C1 segment of cervical spinal cord (tissue), 14 donors: ENCODE data around the gene PCDHA10.
A peak's percentile ranks its signal among the peaks of the same experiment; 100 is the strongest.
"Not testable (repeated sequence)": the region's sequence is repeated elsewhere in the genome, so short reads cannot be mapped to it uniquely, and the experiment has no call there.

ENCODE experiments used
- DNase-seq, 14 donors: peaks; one replicate each; lab custom pipeline; 2025; lab: John Stamatoyannopoulos, UW

The PCDHA10 gene

DNA sequence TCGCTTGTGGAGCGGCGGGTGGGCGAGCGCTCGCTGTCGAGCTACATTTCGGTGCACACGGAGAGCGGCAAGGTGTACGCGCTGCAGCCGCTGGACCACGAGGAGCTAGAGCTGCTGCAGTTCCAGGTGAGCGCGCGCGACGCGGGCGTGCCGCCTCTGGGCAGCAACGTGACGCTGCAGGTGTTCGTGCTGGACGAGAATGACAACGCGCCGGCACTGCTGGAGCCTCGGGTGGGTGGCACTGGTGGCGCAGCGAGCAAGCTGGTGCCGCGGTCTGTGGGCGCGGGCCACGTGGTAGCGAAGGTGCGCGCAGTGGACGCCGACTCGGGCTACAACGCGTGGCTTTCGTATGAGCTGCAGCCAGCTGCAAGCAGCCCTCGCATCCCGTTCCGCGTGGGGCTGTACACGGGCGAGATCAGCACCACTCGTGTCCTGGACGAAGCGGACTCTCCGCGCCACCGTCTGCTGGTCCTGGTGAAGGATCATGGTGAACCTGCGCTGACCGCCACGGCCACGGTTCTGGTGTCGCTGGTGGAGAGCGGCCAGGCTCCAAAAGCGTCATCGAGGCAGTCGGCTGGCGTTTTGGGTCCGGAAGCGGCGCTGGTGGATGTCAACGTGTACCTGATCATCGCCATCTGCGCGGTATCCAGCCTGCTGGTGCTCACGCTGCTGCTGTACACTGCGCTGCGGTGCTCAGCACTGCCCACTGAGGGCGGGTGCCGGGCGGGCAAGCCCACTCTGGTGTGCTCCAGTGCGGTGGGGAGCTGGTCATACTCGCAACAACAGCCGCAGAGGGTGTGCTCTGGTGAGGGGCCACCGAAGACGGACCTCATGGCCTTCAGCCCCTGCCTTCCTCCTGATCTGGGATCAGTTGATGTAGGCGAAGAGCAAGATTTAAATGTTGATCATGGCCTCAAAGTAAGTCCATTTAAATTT, 12.6 kb upstream of the PCDHA10 start:
- DNase-seq: no peak

DNA sequence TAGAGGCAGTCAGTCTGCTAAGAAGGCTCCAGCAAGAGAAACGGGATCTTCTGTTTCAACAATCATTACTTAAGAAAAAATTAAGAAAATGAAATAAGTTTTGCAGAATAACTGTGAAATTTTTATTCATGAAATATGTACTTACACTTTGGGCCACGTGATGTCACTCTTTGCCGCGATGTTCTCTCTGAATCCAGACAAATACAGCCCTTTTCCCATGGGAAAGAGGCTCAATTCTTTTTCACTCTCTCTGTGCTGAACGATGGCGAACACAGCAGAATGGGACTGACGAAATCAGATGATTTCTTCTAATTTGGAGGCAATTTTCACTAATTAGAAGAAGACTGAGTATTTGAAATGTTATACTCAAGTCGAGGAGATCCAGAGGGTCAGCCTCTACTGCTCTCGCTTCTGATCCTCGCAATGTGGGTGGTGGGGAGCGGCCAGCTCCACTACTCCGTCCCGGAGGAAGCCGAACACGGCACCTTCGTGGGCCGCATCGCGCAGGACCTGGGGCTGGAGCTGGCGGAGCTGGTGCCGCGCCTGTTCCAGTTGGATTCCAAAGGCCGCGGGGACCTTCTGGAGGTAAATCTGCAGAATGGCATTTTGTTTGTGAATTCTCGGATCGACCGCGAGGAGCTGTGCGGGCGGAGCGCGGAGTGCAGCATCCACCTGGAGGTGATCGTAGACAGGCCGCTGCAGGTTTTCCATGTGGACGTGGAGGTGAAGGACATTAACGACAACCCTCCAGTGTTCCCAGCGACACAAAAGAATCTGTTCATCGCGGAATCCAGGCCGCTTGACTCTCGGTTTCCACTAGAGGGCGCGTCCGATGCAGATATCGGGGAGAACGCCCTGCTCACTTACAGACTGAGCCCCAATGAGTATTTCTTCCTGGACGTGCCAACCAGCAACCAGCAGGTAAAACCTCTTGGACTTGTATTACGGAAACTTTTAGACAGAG, 7.3 kb upstream of the PCDHA10 start, which contains the start of gene PCDHA9:
TSS of gene PCDHA9 (plus strand) at position 244 of the 964 bp plus-strand sequence. CDS start at position 358, 114 bp downstream.
- DNase-seq: peak in 1 of 14 donors; percentile 19

DNA sequence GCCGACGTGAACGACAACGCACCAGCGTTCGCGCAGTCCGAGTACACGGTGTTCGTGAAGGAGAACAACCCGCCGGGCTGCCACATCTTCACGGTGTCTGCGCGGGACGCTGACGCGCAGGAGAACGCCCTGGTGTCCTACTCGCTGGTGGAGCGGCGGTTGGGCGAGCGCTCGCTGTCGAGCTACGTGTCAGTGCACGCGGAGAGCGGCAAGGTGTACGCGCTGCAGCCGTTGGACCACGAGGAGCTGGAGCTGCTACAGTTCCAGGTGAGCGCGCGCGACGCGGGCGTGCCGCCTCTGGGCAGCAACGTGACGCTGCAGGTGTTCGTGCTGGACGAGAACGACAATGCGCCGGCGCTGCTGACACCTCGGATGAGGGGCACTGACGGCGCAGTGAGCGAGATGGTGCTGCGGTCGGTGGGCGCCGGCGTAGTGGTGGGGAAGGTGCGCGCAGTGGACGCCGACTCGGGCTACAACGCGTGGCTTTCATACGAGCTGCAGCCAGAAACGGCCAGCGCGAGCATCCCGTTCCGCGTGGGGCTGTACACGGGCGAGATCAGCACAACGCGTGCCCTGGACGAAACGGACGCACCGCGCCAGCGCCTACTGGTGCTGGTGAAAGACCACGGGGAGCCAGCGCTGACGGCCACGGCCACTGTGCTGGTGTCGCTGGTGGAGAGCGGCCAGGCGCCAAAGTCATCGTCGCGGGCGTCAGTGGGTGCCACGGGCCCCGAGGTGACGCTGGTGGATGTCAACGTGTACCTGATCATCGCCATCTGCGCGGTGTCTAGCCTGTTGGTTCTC, 5.7 kb upstream of the PCDHA10 start:
- DNase-seq: not testable (repeated sequence)

DNA sequence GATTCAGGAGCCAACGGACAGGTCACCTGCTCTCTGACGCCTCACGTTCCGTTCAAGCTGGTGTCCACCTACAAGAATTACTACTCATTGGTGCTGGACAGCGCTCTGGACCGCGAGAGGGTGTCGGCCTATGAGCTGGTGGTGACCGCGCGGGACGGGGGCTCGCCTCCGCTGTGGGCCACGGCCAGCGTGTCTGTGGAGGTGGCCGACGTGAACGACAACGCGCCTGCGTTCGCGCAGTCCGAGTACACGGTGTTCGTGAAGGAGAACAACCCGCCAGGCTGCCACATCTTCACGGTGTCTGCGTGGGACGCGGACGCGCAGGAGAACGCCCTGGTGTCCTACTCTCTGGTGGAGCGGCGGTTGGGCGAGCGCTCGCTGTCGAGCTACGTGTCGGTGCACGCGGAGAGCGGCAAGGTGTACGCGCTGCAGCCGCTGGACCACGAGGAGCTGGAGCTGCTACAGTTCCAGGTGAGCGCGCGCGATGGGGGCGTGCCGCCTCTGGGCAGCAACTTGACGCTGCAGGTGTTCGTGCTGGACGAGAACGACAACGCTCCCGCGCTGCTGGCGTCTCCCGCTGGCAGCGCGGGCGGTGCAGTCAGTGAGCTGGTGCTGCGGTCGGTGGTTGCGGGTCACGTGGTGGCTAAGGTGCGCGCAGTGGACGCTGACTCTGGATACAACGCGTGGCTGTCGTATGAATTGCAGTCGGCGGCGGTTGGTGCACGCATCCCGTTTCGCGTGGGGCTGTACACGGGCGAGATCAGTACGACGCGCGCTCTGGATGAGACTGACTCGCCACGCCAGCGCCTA, 1.7 kb downstream of the PCDHA10 start:
- DNase-seq: no peak

DNA sequence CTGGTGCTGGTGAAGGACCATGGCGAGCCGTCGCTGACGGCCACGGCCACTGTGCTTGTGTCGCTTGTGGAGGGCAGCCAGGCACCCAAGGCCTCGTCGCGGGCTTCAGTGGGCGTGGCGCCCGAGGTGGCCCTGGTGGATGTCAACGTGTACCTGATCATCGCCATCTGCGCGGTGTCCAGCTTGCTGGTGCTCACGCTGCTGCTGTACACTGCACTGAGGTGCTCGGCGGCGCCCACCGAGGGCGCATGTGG, 2.2 kb downstream of the PCDHA10 start:
- no peak for DNase-seq

DNA sequence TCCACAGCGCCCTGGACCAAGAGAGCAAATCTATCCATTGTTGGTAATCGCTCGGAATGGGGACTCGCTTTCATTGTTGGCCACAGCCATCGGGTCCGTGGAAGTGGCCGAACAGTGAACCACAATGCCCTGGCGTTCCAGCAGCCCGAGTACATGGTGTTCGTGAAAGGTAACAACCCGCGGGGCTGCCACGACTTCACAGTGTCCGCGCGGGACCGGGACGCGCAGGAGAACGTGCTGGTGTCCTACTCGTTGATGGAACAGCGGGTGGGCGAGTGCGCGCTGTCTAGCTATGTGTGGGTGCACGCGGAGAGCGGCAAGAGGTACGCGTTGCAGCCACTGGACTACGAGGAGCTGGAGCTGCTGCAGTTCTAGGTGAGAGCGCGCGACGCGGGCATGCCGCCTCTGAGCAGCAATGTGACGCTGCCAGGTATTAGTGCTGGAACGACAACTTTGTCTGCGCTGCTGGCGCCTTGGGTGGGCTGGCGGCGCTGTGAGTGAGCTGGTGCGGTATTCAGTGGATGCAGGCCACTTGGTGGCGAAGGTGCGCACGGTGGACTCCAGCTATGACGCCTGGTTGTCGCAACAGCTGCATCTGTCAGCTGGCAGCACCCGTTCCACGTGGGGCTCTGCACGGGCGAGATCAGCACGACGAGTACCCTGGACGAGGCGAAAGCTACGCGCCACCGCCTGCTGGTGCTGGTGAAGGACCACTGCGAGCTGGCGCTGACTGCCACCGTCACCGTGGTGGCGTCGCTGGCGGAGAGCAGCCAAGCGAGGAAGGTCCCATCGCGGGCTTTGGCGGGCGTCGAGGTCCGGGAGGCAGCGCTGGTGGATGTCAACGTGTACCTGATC, 7.0 kb downstream of the PCDHA10 start:
- no peak for DNase-seq

DNA sequence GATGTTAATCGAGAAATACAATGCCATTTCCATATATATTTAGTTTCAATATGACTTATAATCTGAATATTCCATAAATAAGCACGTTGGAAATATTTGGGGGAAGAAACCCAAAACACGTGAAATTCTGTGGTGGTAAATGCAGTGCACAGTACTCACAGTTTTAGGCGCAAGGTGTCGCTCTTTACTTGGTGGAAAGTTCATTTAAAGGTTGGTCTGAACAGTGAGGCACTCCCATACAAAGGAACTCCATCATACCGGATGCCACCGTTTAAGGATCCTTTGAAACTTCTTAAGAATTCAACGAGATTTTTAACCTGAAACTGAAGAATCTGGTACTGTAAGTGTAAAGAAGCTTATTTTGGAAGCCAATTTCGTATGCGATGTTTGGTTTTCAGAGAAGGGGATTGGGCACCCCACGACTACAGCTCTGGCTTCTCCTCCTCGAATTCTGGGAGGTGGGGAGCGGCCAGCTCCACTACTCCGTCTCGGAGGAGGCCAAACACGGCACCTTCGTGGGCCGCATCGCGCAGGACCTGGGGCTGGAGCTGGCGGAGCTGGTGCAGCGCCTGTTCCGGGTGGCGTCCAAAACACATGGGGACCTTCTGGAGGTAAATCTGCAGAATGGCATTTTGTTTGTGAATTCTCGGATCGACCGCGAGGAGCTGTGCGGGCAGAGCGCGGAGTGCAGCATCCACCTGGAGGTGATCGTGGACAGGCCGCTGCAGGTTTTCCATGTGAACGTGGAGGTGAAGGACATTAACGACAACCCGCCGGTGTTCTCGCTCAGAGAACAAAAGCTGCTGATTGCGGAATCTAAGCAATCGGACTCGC, 13.2 kb downstream of the PCDHA10 start, which contains the start of gene PCDHA11:
TSS of gene PCDHA11 (plus strand) at position 237 of the 834 bp plus-strand sequence. CDS start at position 384, 147 bp downstream.
- DNase-seq: peak in 1 of 14 donors; percentile 47

DNA sequence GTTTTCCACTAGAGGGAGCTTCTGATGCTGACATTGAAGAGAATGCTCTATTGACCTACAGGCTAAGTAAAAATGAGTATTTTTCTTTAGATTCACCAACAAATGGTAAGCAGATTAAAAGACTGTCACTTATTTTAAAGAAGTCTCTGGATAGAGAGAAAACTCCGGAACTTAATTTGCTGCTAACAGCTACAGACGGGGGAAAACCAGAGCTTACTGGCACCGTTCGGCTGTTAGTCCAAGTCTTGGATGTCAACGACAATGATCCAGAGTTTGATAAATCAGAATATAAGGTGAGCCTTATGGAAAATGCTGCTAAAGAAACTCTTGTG, 13.8 kb downstream of the PCDHA10 start:
- DNase-seq: no peak

DNA sequence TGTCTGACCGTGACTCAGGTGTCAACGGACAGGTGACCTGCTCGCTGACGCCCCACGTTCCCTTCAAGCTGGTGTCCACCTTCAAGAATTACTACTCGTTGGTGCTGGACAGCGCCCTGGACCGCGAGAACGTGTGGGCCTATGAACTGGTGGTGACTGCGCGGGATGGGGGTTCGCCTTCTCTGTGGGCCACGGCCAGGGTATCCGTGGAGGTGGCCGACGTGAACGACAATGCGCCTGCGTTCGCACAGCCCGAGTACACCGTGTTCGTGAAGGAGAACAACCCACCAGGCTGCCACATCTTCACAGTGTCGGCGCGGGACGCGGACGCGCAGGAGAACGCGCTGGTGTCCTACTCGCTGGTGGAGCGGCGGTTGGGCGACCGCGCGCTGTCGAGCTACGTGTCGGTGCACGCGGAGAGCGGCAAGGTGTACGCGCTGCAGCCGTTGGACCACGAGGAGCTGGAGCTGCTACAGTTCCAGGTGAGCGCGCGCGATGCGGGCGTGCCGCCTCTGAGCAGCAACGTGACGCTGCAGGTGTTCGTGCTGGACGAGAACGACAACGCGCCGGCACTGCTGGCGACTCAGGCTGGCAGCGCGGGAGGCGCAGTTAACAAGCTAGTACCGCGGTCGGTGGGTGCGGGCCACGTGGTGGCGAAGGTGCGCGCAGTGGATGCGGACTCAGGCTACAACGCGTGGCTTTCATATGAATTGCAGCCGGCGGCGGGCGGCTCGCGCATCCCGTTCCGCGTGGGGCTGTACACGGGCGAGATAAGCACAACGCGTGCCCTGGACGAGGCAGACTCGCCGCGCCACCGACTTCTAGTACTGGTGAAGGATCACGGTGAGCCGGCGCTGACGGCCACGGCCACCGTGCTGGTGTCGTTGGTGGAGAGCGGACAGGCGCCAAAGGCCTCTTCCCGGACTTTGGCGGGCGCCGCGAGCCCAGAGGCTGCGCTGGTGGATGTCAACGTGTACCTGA, 14.8 kb downstream of the PCDHA10 start:
- no peak for DNase-seq

DNA sequence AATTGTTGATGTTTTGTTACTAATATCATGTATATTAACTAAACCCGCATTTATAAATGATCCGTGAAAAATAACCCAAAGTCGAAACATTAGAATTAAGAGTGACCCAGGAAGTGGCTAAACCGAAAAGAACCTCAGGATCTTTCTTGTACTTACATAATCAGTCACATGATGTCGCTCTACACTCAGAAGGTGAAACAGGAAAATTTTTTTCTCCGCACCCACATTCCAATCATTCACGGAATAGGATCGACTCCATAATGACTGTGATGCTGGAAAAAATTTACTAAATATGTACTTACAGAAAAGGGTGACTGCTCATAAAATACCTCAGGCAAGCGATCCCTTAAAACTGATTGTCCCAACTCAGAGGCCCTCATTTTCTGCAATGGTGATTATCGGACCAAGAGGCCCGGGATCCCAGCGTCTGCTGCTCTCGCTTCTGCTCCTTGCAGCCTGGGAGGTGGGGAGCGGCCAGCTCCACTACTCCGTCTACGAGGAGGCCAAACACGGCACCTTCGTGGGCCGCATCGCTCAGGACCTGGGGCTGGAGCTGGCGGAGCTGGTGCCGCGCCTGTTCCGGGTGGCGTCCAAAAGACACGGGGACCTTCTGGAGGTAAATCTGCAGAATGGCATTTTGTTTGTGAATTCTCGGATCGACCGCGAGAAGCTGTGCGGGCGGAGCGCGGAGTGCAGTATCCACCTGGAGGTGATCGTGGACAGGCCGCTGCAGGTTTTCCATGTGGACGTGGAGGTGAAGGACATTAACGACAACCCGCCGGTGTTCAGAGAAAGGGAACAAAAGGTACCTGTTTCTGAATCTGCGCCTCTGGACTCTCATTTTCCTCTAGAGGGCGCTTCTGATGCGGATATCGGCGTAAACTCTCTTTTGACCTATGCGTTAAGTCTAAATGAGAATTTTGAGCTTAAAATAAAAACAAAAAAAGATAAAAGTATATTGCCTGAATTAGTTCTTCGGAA, 19.7 kb downstream of the PCDHA10 start, which contains the start of gene PCDHA12:
TSS of gene PCDHA12 (plus strand) at position 224 of the 981 bp plus-strand sequence. CDS start at position 389, 165 bp downstream.
- peak in 1 of 14 donors; percentile 30 for DNase-seq

DNA sequence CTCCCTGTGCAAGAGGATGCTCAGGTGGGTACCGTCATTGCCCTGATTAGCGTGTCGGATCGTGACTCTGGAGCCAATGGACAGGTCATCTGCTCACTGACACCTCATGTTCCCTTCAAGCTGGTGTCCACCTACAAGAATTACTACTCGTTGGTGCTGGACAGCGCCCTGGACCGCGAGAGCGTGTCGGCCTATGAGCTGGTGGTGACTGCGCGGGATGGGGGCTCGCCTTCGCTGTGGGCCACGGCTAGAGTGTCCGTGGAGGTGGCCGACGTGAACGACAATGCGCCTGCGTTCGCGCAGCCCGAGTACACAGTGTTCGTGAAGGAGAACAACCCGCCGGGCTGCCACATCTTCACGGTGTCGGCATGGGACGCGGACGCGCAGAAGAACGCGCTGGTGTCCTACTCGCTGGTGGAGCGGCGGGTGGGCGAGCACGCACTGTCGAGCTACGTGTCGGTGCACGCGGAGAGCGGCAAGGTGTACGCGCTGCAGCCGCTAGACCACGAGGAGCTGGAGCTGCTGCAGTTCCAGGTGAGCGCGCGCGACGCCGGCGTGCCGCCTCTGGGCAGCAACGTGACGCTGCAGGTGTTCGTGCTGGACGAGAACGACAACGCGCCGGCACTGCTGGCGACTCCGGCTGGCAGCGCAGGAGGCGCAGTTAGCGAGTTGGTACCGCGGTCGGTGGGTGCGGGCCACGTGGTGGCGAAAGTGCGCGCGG, 21.0 kb downstream of the PCDHA10 start:
- not testable (repeated sequence) for DNase-seq

DNA sequence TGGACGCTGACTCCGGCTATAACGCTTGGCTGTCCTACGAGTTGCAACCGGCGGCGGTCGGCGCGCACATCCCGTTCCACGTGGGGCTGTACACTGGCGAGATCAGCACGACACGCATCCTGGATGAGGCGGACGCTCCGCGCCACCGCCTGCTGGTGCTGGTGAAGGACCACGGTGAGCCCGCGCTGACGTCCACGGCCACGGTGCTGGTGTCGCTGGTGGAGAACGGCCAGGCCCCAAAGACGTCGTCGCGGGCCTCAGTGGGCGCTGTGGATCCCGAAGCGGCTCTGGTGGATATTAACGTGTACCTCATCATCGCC, 21.5 kb downstream of the PCDHA10 start:
- no peak for DNase-seq

DNA sequence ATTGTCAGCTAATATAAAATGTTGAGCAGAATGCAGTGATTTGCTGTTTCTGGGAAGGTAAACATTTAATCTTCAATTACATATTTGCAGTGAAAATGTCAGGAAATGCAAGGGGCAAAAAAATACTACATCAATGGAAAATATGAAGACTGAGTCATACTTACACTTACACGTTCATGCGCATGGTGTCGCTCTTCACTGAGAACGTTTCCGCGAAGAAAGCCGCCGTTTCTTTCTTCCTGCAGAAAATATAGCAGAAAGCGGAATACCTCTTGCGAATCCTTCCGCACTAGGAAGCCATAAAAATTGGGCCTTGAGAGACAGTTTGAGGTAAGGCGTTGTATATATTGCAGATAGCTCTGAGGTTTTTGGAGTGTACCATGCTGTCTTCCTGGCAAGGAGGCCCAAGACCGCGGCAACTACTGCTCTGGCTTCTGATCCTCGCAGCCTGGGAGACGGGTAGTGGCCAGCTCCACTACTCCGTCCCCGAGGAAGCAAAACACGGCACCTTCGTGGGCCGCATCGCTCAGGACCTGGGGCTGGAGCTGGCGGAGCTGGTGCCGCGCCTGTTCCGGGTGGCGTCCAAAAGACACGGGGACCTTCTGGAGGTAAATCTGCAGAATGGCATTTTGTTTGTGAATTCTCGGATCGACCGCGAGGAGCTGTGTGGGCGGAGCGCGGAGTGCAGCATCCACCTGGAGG, 26.3 kb downstream of the PCDHA10 start, which contains the start of gene PCDHA13:
TSS of gene PCDHA13 (plus strand) at position 236 of the 702 bp plus-strand sequence. CDS start at position 381, 145 bp downstream.
- peak in 3 of 14 donors; percentile 1 to 52 (median 7) for DNase-seq

DNA sequence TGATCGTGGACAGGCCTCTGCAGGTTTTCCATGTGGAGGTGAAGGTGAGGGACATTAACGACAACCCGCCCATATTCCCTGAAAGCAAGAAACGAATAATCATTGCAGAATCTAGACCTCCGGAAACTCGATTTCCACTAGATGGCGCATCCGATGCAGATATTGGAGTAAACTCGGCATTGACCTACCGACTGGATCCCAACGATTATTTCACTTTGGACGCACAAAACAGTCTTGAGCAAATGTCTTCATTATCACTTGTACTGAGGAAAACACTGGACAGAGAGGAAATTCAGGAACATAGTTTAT, 26.8 kb downstream of the PCDHA10 start:
- peak in 3 of 14 donors; percentile 0 to 24 (median 8) for DNase-seq

DNA sequence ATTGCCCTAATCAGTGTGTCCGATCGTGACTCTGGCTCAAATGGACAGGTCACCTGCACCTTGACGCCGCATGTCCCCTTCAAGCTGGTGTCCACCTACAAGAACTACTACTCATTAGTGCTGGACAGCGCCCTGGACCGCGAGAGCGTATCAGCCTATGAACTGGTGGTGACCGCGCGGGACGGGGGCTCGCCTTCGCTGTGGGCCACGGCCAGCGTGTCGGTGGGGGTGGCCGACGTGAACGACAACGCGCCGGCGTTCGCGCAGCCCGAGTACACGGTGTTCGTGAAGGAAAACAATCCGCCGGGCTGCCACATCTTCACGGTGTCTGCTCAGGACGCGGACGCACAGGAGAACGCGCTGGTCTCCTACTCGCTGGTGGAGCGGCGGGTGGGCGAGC, 27.7 kb downstream of the PCDHA10 start:
- no peak for DNase-seq
